ENCODE measurements around the gene SLC26A11. TPM values are rescaled to one million over a fixed set of nuclear protein-coding genes. Genes with fewer than 3 reads are reported as not detected.

Gene SLC26A11
- total and polyA plus RNA-seq, 4 experiments from 2014 or later = 6.3 to 126 (median 66.0) TPM

- no peak overlapping the region for H3K4me3 Mint-ChIP-seq
- POLR2A ChIA-PET (ENCODE audit: partially characterized antibody) = interaction anchor here (0.9 to 6.8 kb wide), 5 partner anchors 9 to 25 kb away, joined by 3 to 30 read pairs (median 3); no protein-coding TSS in a partner anchor
- H3K27ac ChIP-seq (ENCODE audit: low read depth, low read length) = no peak overlapping the region
- peaks cover 5 to 10% (median 6%) of the 10 kb centered on the region in 4 donors for H3K4me1 Mint-ChIP-seq
- H3K36me3 Mint-ChIP-seq = peaks cover 36 to 53% of the 10 kb centered on the region in 2 donors
- H3K4me3 ChIP-seq (ENCODE audit: low read length in 2 of 2) = no peak overlapping the region
- H3K9me3 Mint-ChIP-seq = no peaks in the 10 kb centered on the region
- no peaks in the 10 kb centered on the region for H3K9me3 ChIP-seq (ENCODE audit: control insufficient read depth in 1 of 2, low read length in 2 of 2)
- H3K36me3 ChIP-seq (ENCODE audit: insufficient read depth, low read length) = peaks cover 64% of the 10 kb centered on the region
- H3K27me3 ChIP-seq (ENCODE audit: insufficient read depth, low read length) = no peaks in the 10 kb centered on the region
- CTCF ChIA-PET (ENCODE audit: partially characterized antibody) = interaction anchor here (0.6 kb wide), 1 partner anchor 20 kb away, joined by 4 read pairs; no protein-coding TSS in a partner anchor
- peak overlapping the region in 4 of 7 donors; percentile 32 to 83 (median 71) for H3K27ac Mint-ChIP-seq
- DNase-seq = no peak
- no peaks in the 10 kb centered on the region for H3K4me1 ChIP-seq (ENCODE audit: insufficient read depth, low read length)
- H3K27me3 Mint-ChIP-seq = no peaks in the 10 kb centered on the region
- intact Hi-C loops (cut with micrococcal nuclease) = no loop called here
Observed at GRCh38 chr17:80287806-80288567, 67.8 kb downstream of the SLC26A11 start.

- Histone ChIP-seq H3K36me3 (ENCODE audit: insufficient read depth, low read length) (peaks cover 69% of the 10 kb centered on the region), H3K4me1 (ENCODE audit: insufficient read depth, low read length) (no peaks in the 10 kb centered on the region), H3K27ac (ENCODE audit: low read depth, low read length) (no peak overlapping the region), H3K9me3 (ENCODE audit: control insufficient read depth in 1 of 2, low read length in 2 of 2) (no peaks in the 10 kb centered on the region), H3K27me3 (ENCODE audit: insufficient read depth, low read length) (no peaks in the 10 kb centered on the region), H3K4me3 (ENCODE audit: low read length in 2 of 2) (no peak overlapping the region)
- Mint-ChIP-seq H3K36me3 (peaks cover 42 to 60% of the 10 kb centered on the region in 2 donors), H3K4me3 (peak overlapping the region in 1 of 8 donors; percentile 45), H3K9me3 (no peaks in the 10 kb centered on the region), H3K27ac (peak overlapping the region in 3 of 7 donors; percentile 24 to 67 (median 64)), H3K27me3 (no peaks in the 10 kb centered on the region), H3K4me1 (peaks cover 2 to 9% (median 5%) of the 10 kb centered on the region in 4 donors)
- no peak for DNase-seq
- intact Hi-C loops (cut with micrococcal nuclease) = no loop called here
- CTCF ChIA-PET (ENCODE audit: partially characterized antibody) = no interaction called here
- POLR2A ChIA-PET (ENCODE audit: partially characterized antibody) = interaction anchor here (1.2 to 6.8 kb wide), 2 partner anchors 19 to 24 kb away, joined by 3 to 30 read pairs; no protein-coding TSS in a partner anchor
Observed at GRCh38 chr17:80289616-80290015, 69.4 kb downstream of the SLC26A11 start.

GRCh38 chr17:80290156-80290555, 69.9 kb downstream of the SLC26A11 start:
- Mint-ChIP-seq H3K4me1 (peaks cover 0 to 9% (median 4%) of the 10 kb centered on the region in 4 donors), H3K4me3 (no peak overlapping the region), H3K36me3 (peaks cover 48 to 61% of the 10 kb centered on the region in 2 donors), H3K27ac (peak overlapping the region in 3 of 7 donors; percentile 29 to 60 (median 32)), H3K27me3 (no peaks in the 10 kb centered on the region), H3K9me3 (no peaks in the 10 kb centered on the region)
- Histone ChIP-seq H3K36me3 (ENCODE audit: insufficient read depth, low read length) (peaks cover 74% of the 10 kb centered on the region), H3K27ac (ENCODE audit: low read depth, low read length) (no peak overlapping the region), H3K4me1 (ENCODE audit: insufficient read depth, low read length) (no peaks in the 10 kb centered on the region), H3K27me3 (ENCODE audit: insufficient read depth, low read length) (no peaks in the 10 kb centered on the region), H3K9me3 (ENCODE audit: control insufficient read depth in 1 of 2, low read length in 2 of 2) (no peaks in the 10 kb centered on the region), H3K4me3 (ENCODE audit: low read length in 2 of 2) (no peak overlapping the region)
- DNase-seq = no peak
- intact Hi-C loops (cut with micrococcal nuclease) = no loop called here
- ChIA-PET CTCF (ENCODE audit: partially characterized antibody) (interaction anchor here (0.9 kb wide), 1 partner anchor 26 kb away, joined by 3 read pairs; no protein-coding TSS in a partner anchor), POLR2A (ENCODE audit: partially characterized antibody) (interaction anchor here (6.8 kb wide), 1 partner anchor 25 kb away, joined by 30 read pairs; no protein-coding TSS in a partner anchor)

- Histone ChIP-seq H3K4me1 (ENCODE audit: insufficient read depth, low read length) (no peaks in the 10 kb centered on the region), H3K27me3 (ENCODE audit: insufficient read depth, low read length) (no peaks in the 10 kb centered on the region), H3K9me3 (ENCODE audit: control insufficient read depth in 1 of 2, low read length in 2 of 2) (no peaks in the 10 kb centered on the region), H3K36me3 (ENCODE audit: insufficient read depth, low read length) (peaks cover 85% of the 10 kb centered on the region), H3K27ac (ENCODE audit: low read depth, low read length) (no peak overlapping the region), H3K4me3 (ENCODE audit: low read length in 2 of 2) (no peak overlapping the region)
- DNase-seq = no peak
- Mint-ChIP-seq H3K9me3 (no peaks in the 10 kb centered on the region), H3K4me1 (peaks cover 0 to 9% (median 4%) of the 10 kb centered on the region in 4 donors), H3K4me3 (no peak overlapping the region), H3K27me3 (no peaks in the 10 kb centered on the region), H3K27ac (peak overlapping the region in 1 of 7 donors; percentile 59), H3K36me3 (peaks cover 59 to 65% of the 10 kb centered on the region in 2 donors)
- ChIA-PET CTCF (ENCODE audit: partially characterized antibody) (interaction anchor here (0.9 kb wide), 1 partner anchor 27 kb away, joined by 3 read pairs; no protein-coding TSS in a partner anchor), POLR2A (ENCODE audit: partially characterized antibody) (interaction anchor here (0.6 to 6.8 kb wide), 2 partner anchors 26 to 91 kb away, joined by 3 to 30 read pairs; no protein-coding TSS in a partner anchor)
- intact Hi-C loops (cut with micrococcal nuclease) = no loop called here
Observed at GRCh38 chr17:80291260-80291659, 71.0 kb downstream of the SLC26A11 start.

- Histone ChIP-seq H3K4me3 (ENCODE audit: low read length in 2 of 2) (no peak overlapping the region), H3K9me3 (ENCODE audit: control insufficient read depth in 1 of 2, low read length in 2 of 2) (no peaks in the 10 kb centered on the region), H3K4me1 (ENCODE audit: insufficient read depth, low read length) (no peaks in the 10 kb centered on the region), H3K27ac (ENCODE audit: low read depth, low read length) (no peak overlapping the region), H3K36me3 (ENCODE audit: insufficient read depth, low read length) (peaks cover 88% of the 10 kb centered on the region), H3K27me3 (ENCODE audit: insufficient read depth, low read length) (no peaks in the 10 kb centered on the region)
- DNase-seq = no peak
- POLR2A ChIA-PET (ENCODE audit: partially characterized antibody) = interaction anchor here (0.6 to 6.8 kb wide), 2 partner anchors 26 to 92 kb away, joined by 3 to 30 read pairs; no protein-coding TSS in a partner anchor
- intact Hi-C loops (cut with micrococcal nuclease) = no loop called here
- Mint-ChIP-seq H3K27ac (peak overlapping the region in 1 of 7 donors; percentile 59), H3K36me3 (peaks cover 65 to 71% of the 10 kb centered on the region in 2 donors), H3K4me3 (no peak overlapping the region), H3K27me3 (no peaks in the 10 kb centered on the region), H3K9me3 (no peaks in the 10 kb centered on the region), H3K4me1 (peaks cover 0 to 9% (median 4%) of the 10 kb centered on the region in 4 donors)
- CTCF ChIA-PET (ENCODE audit: partially characterized antibody) = interaction anchor here (0.9 to 1.1 kb wide), 2 partner anchors 12 to 96 kb away, joined by 3 read pairs; no protein-coding TSS in a partner anchor
Observed at GRCh38 chr17:80291691-80292487, 71.7 kb downstream of the SLC26A11 start.

- DNase-seq = no peak
- Histone ChIP-seq H3K4me1 (ENCODE audit: insufficient read depth, low read length) (no peaks in the 10 kb centered on the region), H3K27ac (ENCODE audit: low read depth, low read length) (no peak overlapping the region), H3K27me3 (ENCODE audit: insufficient read depth, low read length) (no peaks in the 10 kb centered on the region), H3K4me3 (ENCODE audit: low read length in 2 of 2) (no peak overlapping the region), H3K9me3 (ENCODE audit: control insufficient read depth in 1 of 2, low read length in 2 of 2) (no peaks in the 10 kb centered on the region), H3K36me3 (ENCODE audit: insufficient read depth, low read length) (peaks cover 89% of the 10 kb centered on the region)
- Mint-ChIP-seq H3K9me3 (no peaks in the 10 kb centered on the region), H3K36me3 (peaks cover 63 to 67% of the 10 kb centered on the region in 2 donors), H3K27ac (peak overlapping the region in 1 of 7 donors; percentile 42), H3K27me3 (no peaks in the 10 kb centered on the region), H3K4me1 (peaks cover 0 to 8% (median 3%) of the 10 kb centered on the region in 4 donors), H3K4me3 (no peak overlapping the region)
- ChIA-PET CTCF (ENCODE audit: partially characterized antibody) (interaction anchor here (0.9 to 1.1 kb wide), 2 partner anchors 11 to 96 kb away, joined by 3 read pairs; no protein-coding TSS in a partner anchor), POLR2A (ENCODE audit: partially characterized antibody) (interaction anchor here (6.8 kb wide), 1 partner anchor 27 kb away, joined by 30 read pairs; no protein-coding TSS in a partner anchor)
- intact Hi-C loops (cut with micrococcal nuclease) = no loop called here
Observed at GRCh38 chr17:80292521-80292971, 72.3 kb downstream of the SLC26A11 start.

All from CD4-positive, alpha-beta memory T cell (primary cell).